Measurements from ENCODE around the gene PRKCZ.

Gene PRKCZ

GRCh38 chr1:2024887-2025286 lies 25.3 kb upstream of the PRKCZ start:
- DNase-seq (ENCODE audit: low read depth), result no peak

DNA sequence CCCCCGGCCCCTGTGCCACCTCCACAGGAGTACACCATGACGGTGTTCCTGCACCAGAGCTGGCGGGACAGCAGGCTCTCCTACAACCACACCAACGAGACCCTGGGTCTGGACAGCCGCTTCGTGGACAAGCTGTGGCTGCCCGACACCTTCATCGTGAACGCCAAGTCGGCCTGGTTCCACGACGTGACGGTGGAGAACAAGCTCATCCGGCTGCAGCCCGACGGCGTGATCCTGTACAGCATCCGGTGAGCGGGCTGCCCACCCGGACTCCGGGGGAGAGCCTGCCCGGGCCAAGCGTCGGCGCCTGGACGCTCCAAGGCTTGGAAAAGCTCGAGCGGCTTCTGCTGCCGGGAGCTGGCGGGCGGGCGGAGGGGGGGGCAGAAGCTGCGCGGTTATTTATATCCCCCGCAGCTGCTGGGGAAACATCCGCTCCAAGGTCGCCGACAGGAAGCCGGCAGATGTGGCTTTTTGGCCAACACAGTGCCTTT lies 24.7 kb upstream of the PRKCZ start:
- DNase-seq (ENCODE audit: low read depth), result no peak

GRCh38 chr1:2027961-2028583 lies 22.1 kb upstream of the PRKCZ start:
- DNase-seq (ENCODE audit: low read depth), result no peak

DNA sequence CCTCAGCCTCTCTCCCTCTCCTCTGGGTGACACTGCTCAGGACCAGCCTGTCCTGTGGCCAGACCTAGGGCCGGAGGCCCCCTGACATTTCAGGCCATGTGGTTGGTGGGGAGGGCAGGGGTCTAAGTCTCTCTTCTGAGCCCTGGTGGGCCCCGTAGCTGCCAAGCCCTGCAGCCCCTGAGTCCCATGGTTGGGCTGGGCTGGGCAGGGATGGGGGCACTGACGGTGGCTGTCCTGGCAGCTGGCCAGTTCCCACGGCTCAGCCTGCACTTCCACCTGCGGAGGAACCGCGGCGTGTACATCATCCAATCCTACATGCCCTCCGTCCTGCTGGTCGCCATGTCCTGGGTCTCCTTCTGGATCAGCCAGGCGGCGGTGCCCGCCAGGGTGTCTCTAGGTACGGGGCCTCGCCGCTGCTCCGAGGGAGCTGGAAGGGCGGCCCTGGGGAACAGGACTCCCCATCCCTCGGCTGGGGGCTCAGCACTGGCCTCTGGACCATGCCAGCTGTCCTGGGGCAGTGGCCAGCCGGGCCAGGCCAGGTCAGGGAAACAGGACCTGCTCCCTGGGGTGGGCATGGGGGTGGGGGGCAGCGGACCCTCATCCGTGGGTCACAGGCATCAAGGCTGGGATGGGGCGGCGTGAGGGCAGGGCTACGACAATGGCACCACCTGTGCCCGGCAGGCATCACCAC lies 21.2 kb upstream of the PRKCZ start:
- DNase-seq (ENCODE audit: low read depth), result no peak

GRCh38 chr1:2029561-2029960 lies 20.6 kb upstream of the PRKCZ start:
- DNase-seq (ENCODE audit: low read depth), result no peak

GRCh38 chr1:2030076-2030871 lies 19.9 kb upstream of the PRKCZ start:
- DNase-seq (ENCODE audit: low read depth), result no peak

GRCh38 chr1:2031546-2032540 lies 18.4 kb upstream of the PRKCZ start:
- no peak for DNase-seq (ENCODE audit: low read depth)

DNA sequence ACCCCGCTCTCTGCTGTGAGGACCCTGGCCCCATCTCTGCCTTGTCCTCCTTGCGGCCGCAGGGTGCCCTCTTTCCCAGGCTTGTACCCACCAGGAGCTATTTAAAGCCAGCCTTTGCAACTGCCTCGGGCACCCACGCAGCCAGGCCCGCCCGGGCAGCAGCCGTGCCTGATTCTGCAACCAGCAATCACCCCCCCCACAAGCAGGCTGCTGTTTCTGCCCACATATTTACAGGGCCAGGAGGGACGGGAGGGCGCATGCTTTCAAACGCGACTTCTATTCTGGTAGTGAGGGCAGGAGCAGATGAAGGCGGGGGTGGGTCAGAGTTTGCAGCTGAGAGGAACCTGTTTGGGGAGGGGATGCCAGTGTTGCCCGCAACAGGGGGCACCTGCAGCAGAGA lies 17.5 kb upstream of the PRKCZ start:
- DNase-seq (ENCODE audit: low read depth), result no peak

- DNase-seq (ENCODE audit: low read depth), result no peak
Observed at GRCh38 chr1:2033165-2033564, 17.0 kb upstream of the PRKCZ start.

- DNase-seq (ENCODE audit: low read depth), result no peak
Observed at GRCh38 chr1:2036287-2036686, 13.9 kb upstream of the PRKCZ start.

DNA sequence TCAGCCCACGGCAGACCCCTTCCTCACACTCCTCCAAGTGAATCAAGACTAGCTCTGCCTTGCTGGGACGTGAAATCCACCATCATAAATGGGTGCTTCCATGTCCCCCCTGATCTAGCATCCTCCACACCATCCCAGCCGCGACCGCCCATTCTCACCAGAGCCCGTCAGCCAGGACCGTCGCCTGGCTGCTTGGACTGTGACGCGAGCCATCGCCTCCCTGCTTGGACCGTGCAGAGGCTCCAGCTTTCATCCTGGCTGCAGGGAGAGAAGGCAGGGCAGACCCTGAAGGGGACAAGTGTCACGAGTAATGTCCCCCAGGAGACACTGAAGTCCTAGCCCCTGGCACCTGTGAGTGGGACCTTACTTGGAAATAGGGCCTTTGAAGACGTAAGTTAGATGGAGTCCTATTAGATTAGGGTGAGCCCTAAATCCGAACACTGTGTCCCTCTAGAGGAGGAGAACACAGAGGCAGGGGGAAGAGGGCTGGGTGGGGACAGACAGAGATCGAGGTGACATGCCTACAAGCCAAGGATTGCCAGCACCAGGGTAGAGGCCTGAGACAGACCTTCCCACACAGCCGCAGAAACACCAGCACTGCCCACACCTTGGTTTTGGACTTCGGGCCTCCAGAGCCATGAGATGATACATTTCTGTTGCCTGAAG lies 12.8 kb upstream of the PRKCZ start:
- no peak for DNase-seq (ENCODE audit: low read depth)

GRCh38 chr1:2038229-2038628 lies 12.0 kb upstream of the PRKCZ start:
- DNase-seq (ENCODE audit: low read depth), result no peak

DNA sequence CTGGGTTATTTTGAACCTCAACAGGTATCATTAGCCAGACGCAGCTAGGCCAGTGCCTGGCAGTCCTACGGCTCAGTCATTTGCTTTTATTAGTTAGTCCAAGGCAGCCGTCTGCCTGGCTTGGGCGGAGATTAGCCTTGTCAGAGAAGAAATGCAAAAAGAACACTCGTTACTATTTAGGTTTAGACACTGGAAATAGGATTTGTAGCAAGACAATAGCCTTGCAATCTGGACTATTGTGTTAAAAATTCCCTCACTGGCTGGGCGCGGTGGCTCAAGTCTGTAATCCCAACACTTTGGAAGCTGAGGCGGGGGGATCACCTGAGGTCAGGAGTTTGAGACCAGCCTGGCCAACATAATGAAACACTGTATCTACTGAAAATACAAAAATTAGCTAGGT lies 11.0 kb upstream of the PRKCZ start:
- no peak for DNase-seq (ENCODE audit: low read depth)

GRCh38 chr1:2041305-2041704 lies 8.9 kb upstream of the PRKCZ start:
- DNase-seq (ENCODE audit: low read depth), result no peak

DNA sequence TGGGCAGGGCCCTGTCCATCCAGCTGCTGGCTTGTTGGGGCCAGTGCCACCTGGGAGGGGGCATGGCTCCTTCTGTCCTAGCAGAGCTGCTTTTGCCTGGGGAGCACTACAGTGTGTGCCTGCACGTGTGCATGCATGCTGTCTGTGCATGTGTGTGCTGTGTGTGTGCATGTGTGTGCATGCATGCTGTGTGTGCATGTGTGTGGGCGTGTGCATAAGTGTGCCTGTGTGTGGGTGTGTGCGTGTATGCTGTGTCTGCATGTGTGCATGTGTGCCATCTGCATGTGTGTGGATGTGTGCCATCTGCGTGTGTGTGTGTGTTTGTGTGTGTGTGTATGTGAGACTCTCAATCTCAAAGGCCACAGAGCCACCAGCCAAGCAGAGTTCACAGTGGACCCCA lies 8.3 kb upstream of the PRKCZ start:
- no peak for DNase-seq (ENCODE audit: low read depth)

DNA sequence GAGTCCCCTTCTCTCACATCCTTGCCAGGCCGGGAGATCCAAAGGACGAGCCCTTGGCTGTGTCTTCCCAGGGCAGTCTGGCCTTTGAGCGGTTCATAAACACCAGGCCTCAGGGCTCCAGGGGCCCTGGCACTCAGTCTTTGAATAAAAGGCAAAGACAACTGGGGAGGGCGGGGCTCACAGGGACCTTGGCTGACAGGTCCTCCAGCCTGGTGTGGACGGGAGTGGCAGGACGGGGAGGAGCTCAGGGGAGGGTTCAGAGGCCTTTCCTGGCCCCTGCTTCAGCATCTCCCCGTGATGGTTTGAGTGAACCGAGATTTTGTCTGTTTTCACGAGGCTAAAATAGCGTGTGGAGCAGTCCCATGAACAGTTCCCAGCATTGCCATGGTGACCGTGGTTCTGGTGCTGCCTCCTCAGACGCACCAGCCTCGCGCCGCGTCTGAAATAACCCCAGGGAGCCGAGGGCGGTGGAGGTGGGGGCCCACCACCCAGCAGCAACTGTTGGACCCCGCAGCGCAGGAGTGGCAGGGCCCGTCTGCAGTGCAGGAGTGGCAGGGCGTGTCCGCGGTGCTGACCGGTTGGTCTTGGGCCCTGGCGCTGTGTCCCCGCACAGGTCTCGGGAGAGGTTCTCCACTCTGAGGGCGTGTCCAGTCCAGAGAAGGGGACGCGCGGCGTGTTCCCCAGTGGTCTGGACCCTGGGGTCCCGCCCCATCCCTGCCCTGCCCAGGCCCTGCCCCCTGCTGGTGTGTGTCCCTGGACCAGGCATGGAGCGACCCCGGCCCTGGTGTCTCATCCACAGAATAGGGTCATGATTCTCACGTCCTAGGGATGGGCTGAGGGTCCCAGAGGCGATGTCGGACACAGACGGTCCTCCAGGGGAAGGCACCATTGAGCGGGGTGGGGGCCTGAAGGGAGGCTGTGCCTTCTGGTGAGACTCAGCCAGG lies 7.1 kb upstream of the PRKCZ start:
- DNase-seq (ENCODE audit: low read depth), result no peak

- DNase-seq (ENCODE audit: low read depth), result no peak
Observed at GRCh38 chr1:2043886-2044285, 6.3 kb upstream of the PRKCZ start.

DNA sequence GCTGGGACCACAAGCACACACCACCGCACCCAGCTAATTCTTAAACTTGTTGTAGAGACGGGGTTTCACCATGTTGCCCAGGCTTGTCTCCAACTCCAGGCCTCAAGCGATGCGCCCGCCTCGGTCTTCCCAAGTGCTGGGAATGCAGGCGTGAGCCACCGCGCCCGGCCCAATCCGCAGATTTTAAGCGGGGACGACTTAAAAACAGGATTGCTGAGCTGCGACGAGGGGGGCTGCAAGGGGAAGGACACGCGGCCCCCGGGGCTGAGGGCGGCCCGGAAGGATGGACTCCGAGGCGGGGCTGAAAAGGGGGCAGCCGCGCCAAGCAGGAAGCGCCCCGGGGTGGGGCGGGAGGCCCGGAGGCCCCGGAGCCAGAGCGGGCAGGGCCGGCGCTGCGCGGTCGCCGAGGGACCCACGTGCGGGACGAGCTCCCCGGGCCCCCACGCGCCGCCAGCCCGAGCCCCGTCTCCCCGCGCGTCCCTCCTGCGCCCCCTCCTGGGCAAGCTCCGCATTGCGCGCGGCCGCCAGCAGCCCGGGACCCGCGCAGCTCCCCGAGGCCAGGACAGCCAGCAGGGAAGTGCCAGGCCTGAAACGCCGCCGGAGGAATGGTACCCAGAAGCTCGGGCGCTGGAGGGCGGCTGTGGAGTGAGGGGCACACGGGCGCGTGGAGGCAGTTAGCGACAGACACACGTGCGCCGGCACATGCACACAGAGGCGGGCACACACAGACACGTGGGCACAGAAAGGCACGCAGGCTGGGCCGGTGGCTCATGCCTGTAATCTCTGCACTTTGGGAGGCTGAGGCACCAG lies 5.5 kb upstream of the PRKCZ start:
- peak; percentile 74 for DNase-seq (ENCODE audit: low read depth)

DNA sequence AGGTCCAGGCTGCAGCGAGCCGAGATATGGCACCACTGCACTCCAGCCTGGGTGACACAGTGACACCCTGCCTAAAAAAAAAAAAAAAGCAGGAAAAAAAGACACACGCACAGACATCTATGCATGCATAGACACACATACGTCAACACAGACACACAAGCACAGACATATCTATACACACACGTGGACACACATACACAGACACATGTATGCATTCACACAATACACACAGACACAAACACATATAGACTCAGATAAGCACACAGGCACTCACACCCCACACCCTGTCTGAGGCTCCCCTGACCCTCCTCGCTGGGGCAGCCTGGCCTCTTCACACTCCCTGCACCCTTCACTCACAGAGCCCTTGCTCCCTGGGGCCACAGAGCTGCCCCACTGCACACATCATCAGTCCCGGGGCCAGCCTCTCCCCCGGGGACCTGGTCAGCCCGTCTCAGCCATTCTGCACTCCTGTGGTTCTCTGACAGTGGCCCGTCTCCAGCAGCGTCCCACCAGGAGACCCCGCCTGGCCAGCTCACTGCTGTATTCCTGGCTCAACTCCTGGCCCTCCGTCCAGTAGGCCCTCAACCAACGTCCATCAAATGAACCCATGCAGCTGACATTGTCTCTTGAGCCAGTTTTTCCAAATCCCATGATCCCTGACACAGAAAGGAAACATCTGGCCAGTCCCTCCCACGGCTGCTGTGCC lies 4.6 kb upstream of the PRKCZ start:
- DNase-seq (ENCODE audit: low read depth), result no peak
